Fibroblast of the aortic adventitia (primary cell): ENCODE data around the gene ULBP2. TPM values are rescaled to one million over a fixed set of nuclear protein-coding genes. Genes with fewer than 3 reads are reported as not detected.
A peak's percentile ranks its signal among the peaks of the same experiment; 100 is the strongest.

Experiments
- DNase-seq: peaks from one replicate; pipeline ENCODE4 v3.0.0-alpha.2; 2010; ENCODE audit warnings: low read depth
- H3K4me3 ChIP-seq: 2 replicates; pipeline ENCODE4 v1.5.1; 2011; ENCODE audit warnings: low read depth, mild to moderate bottlenecking, control low read depth, low read length, moderate library complexity
- CTCF ChIP-seq: IDR thresholded peaks from 2 replicates; pipeline ENCODE4 v1.5.1; 2011; ENCODE audit warnings: mild to moderate bottlenecking, low read length, control low read depth, inconsistent platforms; ENCODE audit not compliant: insufficient read depth
- total RNA-seq: library from RNA; depleted of rRNA; stranded (reverse); fragments of >200 nt; gene quantifications from 2 replicates; pipeline ENCODE4 v1.2.3, GENCODE V29; 2012; ENCODE audit warnings: low replicate concordance

Gene ULBP2
- total RNA-seq: 2.5 and 3.3 TPM in 2 replicates

GRCh38 chr6:149941583-149942460 lies at the start of gene ULBP2:
TSS of gene ULBP2 (plus strand) at chr6:149942014. CDS start at chr6:149942073, 59 bp downstream.
- peak within 1 kb of the TSS; percentile 75 for H3K4me3 ChIP-seq
- no peak for TF ChIP-seq CTCF

GRCh38 chr6:149895048-149895590 lies 46.7 kb upstream of the ULBP2 start:
- no peak overlapping the region for H3K4me3 ChIP-seq
- DNase-seq: peak; percentile 81
- TF ChIP-seq CTCF: no peak

More at GRCh38 chr6:149941583-149942460, at the start of gene ULBP2:
- peak; percentile 97 for DNase-seq

GRCh38 chr6:149895833-149896271 lies 46.0 kb upstream of the ULBP2 start:
- H3K4me3 ChIP-seq: no peak overlapping the region
- peak; percentile 45 for DNase-seq
- TF ChIP-seq CTCF: no peak

GRCh38 chr6:149896491-149896890 lies 45.3 kb upstream of the ULBP2 start:
- peak overlapping the region; percentile 59 for H3K4me3 ChIP-seq
- no peak for TF ChIP-seq CTCF
- DNase-seq: peak; percentile 16

- peak; percentile 98 for DNase-seq
- peak overlapping the region; percentile 59 for H3K4me3 ChIP-seq
- no peak for TF ChIP-seq CTCF
Measured at GRCh38 chr6:149897015-149897697, 44.7 kb upstream of the ULBP2 start.

- TF ChIP-seq CTCF: no peak
Measured at GRCh38 chr6:149897855-149898744, 43.7 kb upstream of the ULBP2 start, which contains the start of gene RAET1E. TSS of gene RAET1E (minus strand) at chr6:149898113. CDS start at chr6:149890901, 7,212 bp downstream.

More at GRCh38 chr6:149897855-149898744, 43.7 kb upstream of the ULBP2 start, which contains the start of gene RAET1E:
- no peak for DNase-seq
- H3K4me3 ChIP-seq: peak within 1 kb of the TSS; percentile 59
